KMS-11 (cell line): Measurements from ENCODE around the gene MYOCD.

ENCODE experiments used
- H2AFZ ChIP-seq: fragments of 200-600 bp; sonication (generic); 2 replicates; pipeline ENCODE4 v1.6.1; 2016; ENCODE audit warnings: antibody characterized with exemption, mixed run types, low read depth
- H3K27ac ChIP-seq: fragments of 200-600 bp; sonication (generic); 2 replicates; pipeline ENCODE4 v1.6.1; 2016; ENCODE audit warnings: mild to moderate bottlenecking, mixed run types
- H3K27me3 ChIP-seq: fragments of 200-600 bp; sonication (generic); 2 replicates; pipeline ENCODE4 v1.6.1; 2017; ENCODE audit warnings: mild to moderate bottlenecking, low read depth, mixed run types, moderate library complexity; ENCODE audit not compliant: insufficient read depth
- H3K36me3 ChIP-seq: fragments of 200-600 bp; sonication (generic); 2 replicates; pipeline ENCODE4 v1.6.1; 2017; ENCODE audit warnings: mild to moderate bottlenecking, mixed run types; ENCODE audit not compliant: insufficient read depth
- H3K4me1 ChIP-seq: fragments of 200-600 bp; sonication (generic); 2 replicates; pipeline ENCODE4 v1.6.1; 2016; ENCODE audit warnings: mild to moderate bottlenecking, low read depth, mixed run types; ENCODE audit not compliant: poor library complexity, severe bottlenecking
- H3K4me2 ChIP-seq: fragments of 200-600 bp; sonication (generic); 2 replicates; pipeline ENCODE4 v1.7.0; 2016; ENCODE audit warnings: mild to moderate bottlenecking, mixed run types
- H3K4me3 ChIP-seq: fragments of 200-600 bp; sonication (generic); IDR thresholded peaks from 2 replicates; pipeline ENCODE4 v1.6.1; 2017; ENCODE audit warnings: low read depth, low read length, mixed read lengths; ENCODE audit not compliant: insufficient read depth
- H3K79me2 ChIP-seq: fragments of 200-600 bp; sonication (generic); 2 replicates; pipeline ENCODE4 v1.6.1; 2016; ENCODE audit warnings: low read depth, mixed run types; ENCODE audit not compliant: insufficient read depth
- H3K9ac ChIP-seq: fragments of 200-600 bp; sonication (generic); 2 replicates; pipeline ENCODE4 v1.6.1; 2016; ENCODE audit warnings: mild to moderate bottlenecking, mixed run types
- H4K20me1 ChIP-seq: fragments of 200-600 bp; sonication (generic); 2 replicates; pipeline ENCODE4 v1.6.1; 2016; ENCODE audit warnings: mild to moderate bottlenecking, mixed run types; ENCODE audit not compliant: insufficient read depth
- TF ChIP-seq, protein P1 (sequence below): fragments of 200-600 bp; sonication (generic); conservative IDR thresholded peaks from 2 replicates; pipeline ENCODE4 v1.6.1; 2017; ENCODE audit warnings: low read depth, mild to moderate bottlenecking, antibody characterized with exemption, low read length, moderate library complexity, mixed read lengths

Gene MYOCD

DNA sequence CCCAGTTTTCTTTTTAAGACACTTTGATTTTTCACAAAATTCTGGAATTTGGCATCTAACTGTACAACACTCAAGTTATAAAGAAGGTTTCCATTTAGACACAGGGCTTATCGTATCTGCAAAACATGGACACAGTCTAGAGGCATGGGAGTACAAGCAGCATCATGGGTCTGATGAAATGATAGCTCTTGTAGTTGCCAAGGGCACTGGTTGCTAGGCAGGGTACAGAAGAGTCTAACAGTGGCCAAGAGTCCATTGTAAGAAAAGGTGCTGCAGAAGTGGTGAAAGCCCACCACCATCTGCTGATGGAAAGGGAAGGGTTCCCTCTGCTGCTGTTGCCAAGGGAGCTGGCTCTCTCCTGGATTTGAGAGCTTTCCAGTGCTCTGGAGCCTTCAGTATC, 20.8 kb downstream of the MYOCD start:
- H4K20me1 ChIP-seq: no peaks in the 10 kb centered on the region
- TF ChIP-seq, protein P1, sequence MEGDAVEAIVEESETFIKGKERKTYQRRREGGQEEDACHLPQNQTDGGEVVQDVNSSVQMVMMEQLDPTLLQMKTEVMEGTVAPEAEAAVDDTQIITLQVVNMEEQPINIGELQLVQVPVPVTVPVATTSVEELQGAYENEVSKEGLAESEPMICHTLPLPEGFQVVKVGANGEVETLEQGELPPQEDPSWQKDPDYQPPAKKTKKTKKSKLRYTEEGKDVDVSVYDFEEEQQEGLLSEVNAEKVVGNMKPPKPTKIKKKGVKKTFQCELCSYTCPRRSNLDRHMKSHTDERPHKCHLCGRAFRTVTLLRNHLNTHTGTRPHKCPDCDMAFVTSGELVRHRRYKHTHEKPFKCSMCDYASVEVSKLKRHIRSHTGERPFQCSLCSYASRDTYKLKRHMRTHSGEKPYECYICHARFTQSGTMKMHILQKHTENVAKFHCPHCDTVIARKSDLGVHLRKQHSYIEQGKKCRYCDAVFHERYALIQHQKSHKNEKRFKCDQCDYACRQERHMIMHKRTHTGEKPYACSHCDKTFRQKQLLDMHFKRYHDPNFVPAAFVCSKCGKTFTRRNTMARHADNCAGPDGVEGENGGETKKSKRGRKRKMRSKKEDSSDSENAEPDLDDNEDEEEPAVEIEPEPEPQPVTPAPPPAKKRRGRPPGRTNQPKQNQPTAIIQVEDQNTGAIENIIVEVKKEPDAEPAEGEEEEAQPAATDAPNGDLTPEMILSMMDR: no peak
- H3K27ac ChIP-seq: no peak overlapping the region
- H3K36me3 ChIP-seq: no peaks in the 10 kb centered on the region
- no peaks in the 10 kb centered on the region for H3K27me3 ChIP-seq
- no peaks in the 10 kb centered on the region for H3K4me1 ChIP-seq
- no peak overlapping the region for H2AFZ ChIP-seq
- no peak overlapping the region for H3K9ac ChIP-seq
- no peak overlapping the region for H3K4me2 ChIP-seq
- no peaks in the 10 kb centered on the region for H3K79me2 ChIP-seq
- no peak overlapping the region for H3K4me3 ChIP-seq

DNA sequence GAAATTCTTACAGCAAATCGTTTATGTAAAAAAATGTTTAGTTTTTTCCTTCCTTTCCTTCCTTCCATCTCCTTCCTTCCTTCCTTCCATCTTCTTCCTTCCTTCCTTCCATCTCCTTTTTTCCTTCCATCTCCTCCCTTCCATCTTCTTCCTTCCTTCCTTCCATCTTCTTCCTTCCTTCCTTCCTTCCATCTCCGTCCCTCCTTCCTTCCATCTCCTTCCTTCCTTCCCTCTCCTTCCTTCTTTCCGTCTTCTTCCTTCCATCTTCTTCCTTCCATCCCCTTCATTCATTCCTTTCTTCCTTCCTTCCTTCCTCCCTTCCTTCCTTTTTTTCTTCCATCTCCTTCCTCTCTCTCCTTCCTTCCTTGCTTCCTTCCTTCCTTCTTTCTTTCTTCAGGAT, 22.7 kb downstream of the MYOCD start:
- Histone ChIP-seq H3K9ac (no peak overlapping the region), H3K4me2 (no peak overlapping the region), H3K27me3 (no peaks in the 10 kb centered on the region), H2AFZ (no peak overlapping the region), H3K36me3 (no peaks in the 10 kb centered on the region), H3K4me3 (no peak overlapping the region), H4K20me1 (no peaks in the 10 kb centered on the region), H3K79me2 (no peaks in the 10 kb centered on the region), H3K4me1 (no peaks in the 10 kb centered on the region), H3K27ac (no peak overlapping the region)
- TF ChIP-seq, protein P1: no peak

DNA sequence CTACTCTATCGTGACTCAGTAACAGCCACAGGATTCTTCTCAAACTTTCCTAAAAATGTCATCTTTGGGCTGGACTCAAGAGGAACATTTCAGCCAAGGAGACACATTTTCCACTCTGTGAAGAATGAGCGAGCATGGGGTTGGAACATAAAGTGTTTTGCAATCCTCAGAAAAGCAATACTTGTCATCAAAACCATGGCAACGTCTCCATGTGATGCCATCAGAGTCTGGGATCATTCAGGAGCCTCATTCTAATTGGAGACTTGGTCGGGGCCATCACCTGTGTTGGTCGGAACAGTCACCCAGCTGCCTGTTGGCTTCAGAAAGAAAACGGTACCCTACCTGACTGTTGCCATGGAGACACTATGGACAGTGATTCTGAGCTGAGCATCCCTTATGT, 25.5 kb downstream of the MYOCD start:
- H3K4me3 ChIP-seq: no peak overlapping the region
- H3K36me3 ChIP-seq: no peaks in the 10 kb centered on the region
- no peak overlapping the region for H2AFZ ChIP-seq
- H3K4me1 ChIP-seq: no peaks in the 10 kb centered on the region
- H4K20me1 ChIP-seq: no peaks in the 10 kb centered on the region
- no peaks in the 10 kb centered on the region for H3K79me2 ChIP-seq
- no peaks in the 10 kb centered on the region for H3K27me3 ChIP-seq
- no peak overlapping the region for H3K27ac ChIP-seq
- H3K9ac ChIP-seq: no peak overlapping the region
- TF ChIP-seq, protein P1: no peak
- no peak overlapping the region for H3K4me2 ChIP-seq

DNA sequence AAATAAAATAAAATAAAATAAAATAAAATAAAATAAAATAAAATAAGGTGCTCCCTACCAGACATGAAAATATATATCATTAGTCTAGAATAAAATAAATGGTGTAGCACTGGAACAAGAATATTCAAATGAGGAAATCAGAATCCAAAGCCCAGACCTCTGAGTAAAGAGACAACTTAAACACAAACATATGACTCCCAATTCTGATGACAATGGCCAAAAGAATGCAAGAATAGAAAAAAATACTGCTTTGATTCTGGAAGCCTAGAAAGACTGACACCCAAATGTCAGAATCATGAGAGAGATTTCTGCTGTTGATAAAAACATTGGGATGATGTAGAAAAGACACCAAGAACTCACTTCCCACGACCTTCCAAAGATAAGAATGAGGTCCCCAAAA, 27.9 kb downstream of the MYOCD start:
- Histone ChIP-seq H3K79me2 (no peaks in the 10 kb centered on the region), H3K27ac (no peak overlapping the region), H3K36me3 (no peaks in the 10 kb centered on the region), H3K9ac (no peak overlapping the region), H3K4me2 (no peak overlapping the region), H4K20me1 (no peaks in the 10 kb centered on the region), H3K4me1 (no peaks in the 10 kb centered on the region), H3K4me3 (no peak overlapping the region), H2AFZ (no peak overlapping the region), H3K27me3 (no peaks in the 10 kb centered on the region)
- TF ChIP-seq, protein P1: no peak

DNA sequence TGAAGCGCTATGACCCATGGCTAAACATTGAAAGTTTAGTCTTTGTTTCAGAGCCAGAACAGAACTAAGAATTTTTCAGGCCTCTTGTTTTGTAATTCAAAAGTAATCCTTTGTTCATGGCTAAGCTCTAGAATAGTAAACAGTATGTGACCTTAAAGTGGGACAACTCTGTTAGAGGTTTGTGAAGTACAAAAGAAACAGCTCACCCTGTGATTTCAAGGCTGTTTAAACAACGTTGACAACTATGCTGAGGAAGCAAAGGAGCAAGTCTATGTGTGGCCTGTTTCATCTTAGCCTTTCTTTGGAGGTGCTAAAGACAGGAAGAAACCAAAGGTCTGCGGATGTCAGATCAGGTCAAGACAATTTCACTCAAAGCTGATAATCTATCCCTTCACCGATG, 40.4 kb downstream of the MYOCD start:
- Histone ChIP-seq H4K20me1 (no peaks in the 10 kb centered on the region), H3K9ac (no peak overlapping the region), H3K36me3 (no peaks in the 10 kb centered on the region), H3K4me2 (no peak overlapping the region), H2AFZ (no peak overlapping the region), H3K4me1 (no peaks in the 10 kb centered on the region), H3K79me2 (no peaks in the 10 kb centered on the region), H3K4me3 (no peak overlapping the region), H3K27me3 (no peaks in the 10 kb centered on the region), H3K27ac (no peak overlapping the region)
- TF ChIP-seq, protein P1: no peak
